Esophagus muscularis mucosa (tissue), 3 donors: ENCODE data around the gene DYNLT2.

Experiments
- CTCF ChIP-seq, 3 experiments: fragments of 200-600 bp in 2 of 3; fragments of 450-650 bp in 1 of 3; sonication (generic) in 2 of 3; IDR thresholded peaks; one replicate each; pipeline ENCODE4 v1.5.1; 2017 to 2019; ENCODE audit warnings: antibody characterized with exemption in 3 of 3, mild to moderate bottlenecking in 2 of 3, moderate library complexity in 1 of 3
- EP300 ChIP-seq: sonication (generic); formaldehyde crosslinking; IDR thresholded peaks from one replicate; pipeline ENCODE4 v1.6.1; 2017; ENCODE audit warnings: antibody characterized with exemption

- no peak for TF ChIP-seq CTCF (IDR thresholded peaks at IDR 0.05)
- no peak for TF ChIP-seq EP300
Observed at GRCh38 chr6:169707772-169708171, 43.6 kb downstream of the DYNLT2 start.
